ENCODE results near the gene ZCCHC3. TPM values are rescaled to one million over a fixed set of nuclear protein-coding genes. Genes with fewer than 3 reads are reported as not detected.

ZCCHC3 gene
- total and polyA plus RNA-seq, 2 donors (not counting 3 experiments of a cell fraction or from before 2014, with no cell fraction given), result 14.8 to 22.0 TPM

DNA sequence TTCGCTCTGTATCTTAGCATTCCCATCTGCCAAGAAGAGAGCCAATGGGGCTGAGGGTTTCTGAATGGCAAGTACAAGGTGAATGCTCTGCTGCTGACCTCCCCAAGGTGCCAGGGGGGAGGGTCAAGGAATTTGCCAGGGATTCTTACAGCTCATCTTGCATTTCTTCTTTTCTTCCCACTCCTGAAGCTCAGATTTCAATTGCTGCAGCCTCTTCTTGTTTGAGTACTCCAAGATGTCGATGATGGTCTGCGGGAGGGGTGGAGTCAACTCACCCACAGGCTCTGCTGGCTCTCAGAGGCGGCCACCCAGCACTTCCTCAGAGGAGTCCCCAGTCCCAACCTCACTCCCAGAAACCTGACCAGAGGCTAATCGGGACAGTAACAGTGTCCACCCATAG, 19.2 kb upstream of the ZCCHC3 start:
- H3K4me2 ChIP-seq (ENCODE audit: insufficient read depth, low read length), result no peak overlapping the region
- no peak overlapping the region for H3K9ac ChIP-seq (replicated peaks; ENCODE audit: extremely low read depth, insufficient read depth, low read length)
- H2AFZ ChIP-seq (ENCODE audit: low read depth, low read length), result no peak overlapping the region
- POLR2A ChIA-PET, result no interaction called here
- H3K79me2 ChIP-seq (ENCODE audit: control insufficient read depth, insufficient read depth, low read length), result no peaks in the 10 kb centered on the region
- H3K4me1 ChIP-seq (ENCODE audit: control insufficient read depth, extremely low read depth, insufficient read depth, low read length), result no peaks in the 10 kb centered on the region
- FAIRE-seq (no peak), DNase-seq (ENCODE audit: low read depth, low spot score) (no peak)
- H3K27me3 ChIP-seq (ENCODE audit: control insufficient read depth in 2 of 2, insufficient read depth in 2 of 2, low read length in 2 of 2), result no peaks in the 10 kb centered on the region
- dilution Hi-C loops (cut with MboI; ENCODE audit: extremely low pct_ligation_motif_present, low sequenced_read_pairs) (no loop called here), intact Hi-C loops (cut with micrococcal nuclease) (no loop called here)
- H3K36me3 ChIP-seq (ENCODE audit: control insufficient read depth in 2 of 2, extremely low read depth in 1 of 2, insufficient read depth in 2 of 2, low read length in 2 of 2), result peaks cover 2 to 36% of the 10 kb centered on the region in 2 experiments
- TF ChIP-seq POLR2A (IDR thresholded peaks at IDR 0.05; ENCODE audit: low read depth, low read length) (no peak), GATA2 (IDR thresholded peaks at IDR 0.05; ENCODE audit: insufficient read depth, insufficient read length, low read depth, low read length) (no peak), EZH2 (IDR thresholded peaks at IDR 0.05; ENCODE audit: borderline replicate concordance, low read depth, low read length, severe bottlenecking) (no peak), POLR2AphosphoS5 (IDR thresholded peaks at IDR 0.05; ENCODE audit: insufficient read depth, low read depth, low read length) (no peak), MYC (IDR thresholded peaks at IDR 0.05; ENCODE audit: low read depth, low read length) (no peak), JUN (IDR thresholded peaks at IDR 0.05; ENCODE audit: borderline replicate concordance, insufficient read depth, insufficient read length, low read depth) (no peak), FOS (IDR thresholded peaks at IDR 0.05; ENCODE audit: borderline replicate concordance, insufficient read depth, low read length) (no peak)
- TF ChIP-seq, protein P1, sequence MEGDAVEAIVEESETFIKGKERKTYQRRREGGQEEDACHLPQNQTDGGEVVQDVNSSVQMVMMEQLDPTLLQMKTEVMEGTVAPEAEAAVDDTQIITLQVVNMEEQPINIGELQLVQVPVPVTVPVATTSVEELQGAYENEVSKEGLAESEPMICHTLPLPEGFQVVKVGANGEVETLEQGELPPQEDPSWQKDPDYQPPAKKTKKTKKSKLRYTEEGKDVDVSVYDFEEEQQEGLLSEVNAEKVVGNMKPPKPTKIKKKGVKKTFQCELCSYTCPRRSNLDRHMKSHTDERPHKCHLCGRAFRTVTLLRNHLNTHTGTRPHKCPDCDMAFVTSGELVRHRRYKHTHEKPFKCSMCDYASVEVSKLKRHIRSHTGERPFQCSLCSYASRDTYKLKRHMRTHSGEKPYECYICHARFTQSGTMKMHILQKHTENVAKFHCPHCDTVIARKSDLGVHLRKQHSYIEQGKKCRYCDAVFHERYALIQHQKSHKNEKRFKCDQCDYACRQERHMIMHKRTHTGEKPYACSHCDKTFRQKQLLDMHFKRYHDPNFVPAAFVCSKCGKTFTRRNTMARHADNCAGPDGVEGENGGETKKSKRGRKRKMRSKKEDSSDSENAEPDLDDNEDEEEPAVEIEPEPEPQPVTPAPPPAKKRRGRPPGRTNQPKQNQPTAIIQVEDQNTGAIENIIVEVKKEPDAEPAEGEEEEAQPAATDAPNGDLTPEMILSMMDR (IDR thresholded peaks at IDR 0.05; ENCODE audit: extremely low read depth in 1 of 2, insufficient read depth in 1 of 2, low read depth in 1 of 2, low read length in 2 of 2), result no peak
- TF ChIP-seq, protein P2, sequence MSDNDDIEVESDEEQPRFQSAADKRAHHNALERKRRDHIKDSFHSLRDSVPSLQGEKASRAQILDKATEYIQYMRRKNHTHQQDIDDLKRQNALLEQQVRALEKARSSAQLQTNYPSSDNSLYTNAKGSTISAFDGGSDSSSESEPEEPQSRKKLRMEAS (IDR thresholded peaks at IDR 0.05; ENCODE audit: insufficient read depth, insufficient read length), result no peak
- H3K9me3 ChIP-seq (replicated peaks; ENCODE audit: control insufficient read depth, insufficient read depth, low read length), result no peaks in the 10 kb centered on the region
- BruUV-seq (replicated peaks), result no TSS peak
- no peak overlapping the region for H3K27ac ChIP-seq (ENCODE audit: insufficient read depth, low read depth, low read length)
- CTCF ChIA-PET, result interaction anchor here (1.6 to 3.3 kb wide), 2 partner anchors 22 to 52 kb away, joined by 5 to 22 read pairs; no protein-coding TSS in a partner anchor
- no peaks in the 10 kb centered on the region for H3K9me1 ChIP-seq (replicated peaks; ENCODE audit: control insufficient read depth, extremely low read depth, insufficient read depth, low read length)
- H3K4me3 ChIP-seq (replicated peaks in 1 of 3; ENCODE audit: insufficient read depth in 1 of 3, low read depth in 1 of 3, low read length in 3 of 3), result no peak overlapping the region
- no peaks in the 10 kb centered on the region for H4K20me1 ChIP-seq (replicated peaks; ENCODE audit: control insufficient read depth, extremely low read depth, insufficient read depth, low read length)

All from endothelial cell of umbilical vein (primary cell).